Activated T-cell treated with anti-CD3 and anti-CD28 coated beads, Interleukin-2, amount 50 U/mL, for 24 hours (primary cell): ENCODE data around the gene SLC5A10.
"Not testable (repeated sequence)": the region's sequence is repeated elsewhere in the genome, so short reads cannot be mapped to it uniquely, and the experiment has no call there.

Experiments used
- DNase-seq: peaks from one replicate; pipeline ENCODE4 v3.0.0-alpha.2; 2020
- H3K27ac Mint-ChIP-seq: 2 replicates; pipeline ENCODE4 v1.8.0; 2020; ENCODE audit warnings: mild to moderate bottlenecking, mixed read lengths
- H3K27me3 Mint-ChIP-seq: 2 replicates; pipeline ENCODE4 v1.8.0; 2020; ENCODE audit warnings: mixed read lengths
- H3K36me3 Mint-ChIP-seq: 2 replicates; pipeline ENCODE4 v1.8.0; 2020; ENCODE audit warnings: low read depth, mixed read lengths
- H3K4me1 Mint-ChIP-seq: 2 replicates; pipeline ENCODE4 v1.8.0; 2020; ENCODE audit warnings: low read depth, mixed read lengths
- H3K4me3 Mint-ChIP-seq: 2 replicates; pipeline ENCODE4 v1.8.0; 2020; ENCODE audit warnings: mild to moderate bottlenecking, moderate library complexity, mixed read lengths
- H3K9me3 Mint-ChIP-seq: 2 replicates; pipeline ENCODE4 v1.8.0; 2020; ENCODE audit warnings: mixed read lengths

SLC5A10 gene

DNA sequence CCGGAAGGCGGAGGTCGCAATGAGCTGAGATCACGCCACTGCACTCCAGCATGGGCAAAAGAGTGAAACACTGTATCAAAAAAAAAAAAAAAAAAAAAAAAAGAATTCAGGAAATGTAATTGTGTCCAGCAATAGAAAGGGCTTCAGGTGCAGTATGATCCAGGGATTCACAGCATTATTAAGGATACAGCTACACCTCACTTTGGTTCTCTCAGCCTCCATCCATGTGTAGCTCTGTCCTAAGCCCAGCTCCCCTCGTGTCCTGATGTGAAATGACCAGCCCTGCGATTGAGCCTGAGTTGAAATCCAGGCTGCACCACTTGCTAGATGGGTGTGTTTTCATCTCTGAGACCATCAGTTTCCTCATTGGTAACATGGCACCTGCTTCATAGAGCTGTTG, 3.0 kb downstream of the SLC5A10 start:
- no peaks in the 10 kb centered on the region for H3K36me3 Mint-ChIP-seq
- H3K27me3 Mint-ChIP-seq, result no peaks in the 10 kb centered on the region
- peaks cover 23% of the 10 kb centered on the region for H3K4me1 Mint-ChIP-seq
- no peak for DNase-seq
- H3K9me3 Mint-ChIP-seq, result no peaks in the 10 kb centered on the region
- H3K4me3 Mint-ChIP-seq, result no peak overlapping the region
- peak overlapping the region; percentile 30 for H3K27ac Mint-ChIP-seq

DNA sequence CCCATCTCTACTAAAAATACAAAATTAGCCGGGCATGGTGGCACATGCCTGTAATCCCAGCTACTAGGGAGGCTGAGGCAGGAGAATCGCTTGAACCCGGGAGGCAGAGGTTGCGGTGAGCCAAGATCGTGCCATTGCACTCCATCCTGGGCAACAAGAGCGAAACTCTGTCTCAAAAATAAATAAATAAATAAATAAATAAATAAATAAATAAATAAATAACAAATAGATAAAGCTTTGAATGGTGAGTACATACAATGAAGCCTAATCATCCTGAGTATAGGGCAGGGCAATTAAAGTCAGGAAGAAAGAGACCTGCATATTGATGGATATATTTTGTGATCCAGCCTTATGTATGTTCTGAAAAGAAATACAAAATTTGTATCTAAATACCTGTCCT, 4.1 kb downstream of the SLC5A10 start:
- not testable (repeated sequence) for H3K27me3 Mint-ChIP-seq, DNase-seq, H3K27ac Mint-ChIP-seq, H3K4me3 Mint-ChIP-seq, H3K36me3 Mint-ChIP-seq, H3K9me3 Mint-ChIP-seq
- peaks cover 30% of the 10 kb centered on the region for H3K4me1 Mint-ChIP-seq

DNA sequence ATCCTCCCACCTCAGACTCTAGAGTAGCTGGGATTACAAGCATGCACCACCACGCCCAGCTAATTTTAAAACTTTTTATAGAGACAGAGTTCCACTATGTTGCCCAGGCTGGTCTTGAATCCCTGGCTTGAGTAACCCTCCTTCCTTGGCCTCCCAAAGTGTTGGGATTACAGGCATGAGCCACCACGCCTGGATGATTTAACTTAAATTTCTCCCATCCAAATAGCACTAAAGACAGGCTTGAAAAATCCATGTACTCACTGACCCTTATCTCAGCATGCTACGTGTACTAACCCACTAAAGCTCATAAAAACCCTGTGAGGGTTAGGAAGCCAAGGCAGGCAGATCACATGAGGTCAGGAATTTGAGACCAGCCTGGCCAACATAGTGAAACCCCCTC, 4.6 kb downstream of the SLC5A10 start:
- no peaks in the 10 kb centered on the region for H3K9me3 Mint-ChIP-seq
- H3K4me1 Mint-ChIP-seq, result peaks cover 33% of the 10 kb centered on the region
- no peaks in the 10 kb centered on the region for H3K27me3 Mint-ChIP-seq
- DNase-seq, result no peak
- no peak overlapping the region for H3K4me3 Mint-ChIP-seq
- H3K36me3 Mint-ChIP-seq, result no peaks in the 10 kb centered on the region
- no peak overlapping the region for H3K27ac Mint-ChIP-seq

DNA sequence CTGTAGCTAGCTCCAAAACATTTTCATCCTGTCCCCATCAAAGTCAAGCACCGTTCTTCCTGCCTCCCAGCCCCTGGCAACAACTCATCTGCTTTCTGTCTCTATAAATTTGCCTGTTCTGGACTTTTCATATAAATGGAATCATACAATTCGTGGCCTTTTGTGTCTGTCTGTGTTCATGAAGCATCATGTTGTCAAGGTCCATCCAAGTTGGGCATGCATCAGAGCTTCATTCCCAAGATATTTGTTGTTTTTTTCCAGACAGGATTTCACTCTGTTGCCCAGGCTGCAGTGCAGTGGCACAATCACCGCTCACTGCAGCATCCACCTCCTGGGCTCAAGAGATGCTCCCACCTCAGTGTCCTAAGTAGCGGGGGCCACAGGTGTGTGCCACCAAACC, 5.9 kb downstream of the SLC5A10 start:
- Mint-ChIP-seq H3K4me3 (no peak overlapping the region), H3K27me3 (no peaks in the 10 kb centered on the region), H3K36me3 (no peaks in the 10 kb centered on the region), H3K27ac (no peak overlapping the region), H3K4me1 (peaks cover 41% of the 10 kb centered on the region), H3K9me3 (no peaks in the 10 kb centered on the region)
- DNase-seq, result no peak

DNA sequence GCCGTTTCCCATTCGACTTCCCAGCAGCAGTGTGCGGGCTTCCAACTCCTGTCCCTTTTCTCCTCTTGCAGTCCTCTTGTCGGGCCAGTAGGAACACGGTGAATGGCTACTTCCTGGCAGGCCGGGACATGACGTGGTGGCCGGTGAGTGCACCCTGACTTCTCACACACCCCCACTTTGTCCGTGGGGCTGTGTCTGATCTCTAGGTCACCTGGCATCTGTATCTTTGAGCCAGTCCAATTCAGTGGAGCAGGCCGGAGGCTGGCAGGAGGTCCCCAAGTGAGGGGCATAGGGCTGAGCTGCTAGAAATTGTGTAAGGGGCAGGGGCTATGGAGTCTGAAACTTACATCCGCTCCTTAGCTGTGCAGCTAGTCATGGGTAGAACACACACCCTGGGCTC, 6.6 kb downstream of the SLC5A10 start:
- H3K4me3 Mint-ChIP-seq, result no peak overlapping the region
- DNase-seq, result no peak
- H3K27ac Mint-ChIP-seq, result no peak overlapping the region
- H3K36me3 Mint-ChIP-seq, result no peaks in the 10 kb centered on the region
- no peaks in the 10 kb centered on the region for H3K27me3 Mint-ChIP-seq
- no peaks in the 10 kb centered on the region for H3K9me3 Mint-ChIP-seq
- peaks cover 43% of the 10 kb centered on the region for H3K4me1 Mint-ChIP-seq

DNA sequence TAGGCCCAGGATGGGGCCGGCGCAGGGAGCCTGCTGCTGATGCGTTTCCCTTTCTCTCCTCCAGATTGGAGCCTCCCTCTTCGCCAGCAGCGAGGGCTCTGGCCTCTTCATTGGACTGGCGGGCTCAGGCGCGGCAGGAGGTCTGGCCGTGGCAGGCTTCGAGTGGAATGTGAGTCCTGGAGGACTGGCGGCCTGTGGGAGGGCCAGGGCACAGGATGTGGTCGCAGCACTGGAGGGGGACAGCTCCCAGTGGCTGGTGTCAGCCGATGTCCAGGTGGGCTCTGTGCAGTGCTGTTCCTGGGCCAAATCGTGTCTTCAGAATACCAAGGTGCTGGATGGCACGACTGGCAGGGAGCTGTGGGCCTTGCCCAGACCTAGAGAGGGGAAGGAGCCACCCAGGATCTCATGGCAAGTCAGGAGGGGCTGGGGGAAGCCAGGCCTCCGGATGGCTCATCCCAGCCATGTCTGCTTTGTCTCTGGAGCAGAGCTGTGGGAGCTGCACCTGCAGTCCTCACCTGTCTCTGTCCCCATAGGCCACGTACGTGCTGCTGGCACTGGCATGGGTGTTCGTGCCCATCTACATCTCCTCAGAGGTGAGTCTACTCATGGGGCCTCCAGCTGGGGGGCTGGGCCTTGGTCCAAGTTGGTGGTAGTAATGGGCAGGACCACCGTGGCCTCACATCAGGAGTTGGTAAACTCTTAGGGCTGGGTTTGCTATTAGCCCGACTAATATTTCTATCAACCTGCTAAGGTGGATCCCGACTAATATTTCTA, 7.3 kb downstream of the SLC5A10 start:
- no peaks in the 10 kb centered on the region for H3K27me3 Mint-ChIP-seq
- no peak overlapping the region for H3K27ac Mint-ChIP-seq
- no peak for DNase-seq
- no peaks in the 10 kb centered on the region for H3K9me3 Mint-ChIP-seq
- no peak overlapping the region for H3K4me3 Mint-ChIP-seq
- H3K4me1 Mint-ChIP-seq, result peaks cover 38% of the 10 kb centered on the region
- H3K36me3 Mint-ChIP-seq, result no peaks in the 10 kb centered on the region

DNA sequence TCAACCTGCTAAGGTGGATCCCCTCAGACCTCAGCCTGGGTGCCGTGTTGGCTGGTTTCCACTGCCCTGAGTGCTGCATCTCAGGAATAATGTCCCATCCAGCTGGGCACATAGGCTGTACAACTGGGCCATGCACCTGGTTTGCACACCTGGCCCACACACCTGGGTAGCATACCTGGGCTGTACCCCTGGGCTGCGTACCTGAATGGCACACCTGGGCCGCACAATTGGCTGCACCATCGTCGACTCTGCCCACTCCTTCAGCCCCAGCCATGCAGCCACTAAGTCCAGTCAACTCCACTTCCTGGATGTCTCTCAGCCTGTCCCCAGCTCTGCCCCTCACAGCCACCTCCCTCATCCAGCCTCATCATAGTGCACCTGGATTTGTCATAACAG, 7.9 kb downstream of the SLC5A10 start:
- Mint-ChIP-seq H3K9me3 (no peaks in the 10 kb centered on the region), H3K27ac (no peak overlapping the region), H3K36me3 (no peaks in the 10 kb centered on the region), H3K27me3 (no peaks in the 10 kb centered on the region), H3K4me1 (peaks cover 35% of the 10 kb centered on the region), H3K4me3 (no peak overlapping the region)
- no peak for DNase-seq

DNA sequence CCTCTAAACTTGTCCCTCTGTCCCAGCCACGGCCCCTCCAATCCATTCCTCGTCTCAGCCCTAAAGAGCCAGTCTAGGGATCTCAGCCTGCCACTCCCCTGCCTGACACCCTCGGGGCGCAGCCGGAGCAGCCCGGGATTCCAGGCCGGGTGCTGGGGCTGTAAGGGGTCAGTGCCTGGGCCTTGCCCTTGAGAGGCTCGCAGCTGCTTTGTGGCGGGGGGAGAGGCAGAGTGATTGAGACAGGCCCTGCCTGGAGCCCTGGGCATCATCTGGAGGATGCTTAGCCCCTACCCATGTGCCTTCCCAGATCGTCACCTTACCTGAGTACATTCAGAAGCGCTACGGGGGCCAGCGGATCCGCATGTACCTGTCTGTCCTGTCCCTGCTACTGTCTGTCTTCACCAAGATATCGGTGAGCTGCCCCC, 8.3 kb downstream of the SLC5A10 start:
- peaks cover 32% of the 10 kb centered on the region for H3K4me1 Mint-ChIP-seq
- H3K27me3 Mint-ChIP-seq, result no peaks in the 10 kb centered on the region

DNA sequence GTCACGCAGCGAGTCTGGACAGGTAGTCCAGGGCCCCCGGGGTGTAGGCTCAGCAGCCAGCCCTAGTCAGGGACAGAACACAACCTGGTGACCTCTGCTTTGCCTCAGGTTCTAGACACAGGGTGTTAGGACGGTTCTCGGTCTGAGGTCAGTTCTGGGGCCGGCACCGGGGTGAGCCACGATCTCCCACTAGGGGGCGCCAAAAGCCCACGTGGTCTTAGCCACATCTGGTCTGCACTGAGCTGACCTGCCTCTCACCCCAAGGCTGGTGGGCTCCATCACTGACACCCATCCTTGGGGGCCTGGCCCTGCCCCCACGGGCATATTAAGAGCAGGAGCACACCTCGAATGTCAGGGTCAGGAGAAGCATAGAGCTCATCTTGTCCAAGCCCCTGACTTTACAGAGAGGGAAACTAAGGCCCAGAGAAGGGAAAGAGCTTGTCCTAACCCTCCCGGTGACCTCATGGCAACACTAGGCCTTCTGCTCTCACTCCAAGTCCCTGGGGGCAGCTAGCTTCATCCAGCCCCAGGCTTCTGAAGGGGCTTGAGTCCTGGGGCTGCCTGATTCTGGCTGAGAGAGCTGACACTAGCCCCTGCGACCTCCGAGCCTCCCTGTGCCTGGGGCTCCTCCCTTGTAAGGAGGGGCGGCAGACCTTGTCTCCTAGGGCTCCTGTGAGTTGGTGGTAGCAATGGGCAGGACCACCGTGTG, 9.0 kb downstream of the SLC5A10 start:
- Mint-ChIP-seq H3K36me3 (no peaks in the 10 kb centered on the region), H3K4me3 (no peak overlapping the region), H3K27me3 (no peaks in the 10 kb centered on the region), H3K9me3 (no peaks in the 10 kb centered on the region), H3K4me1 (peaks cover 26% of the 10 kb centered on the region), H3K27ac (no peak overlapping the region)
- peak; percentile 90 for DNase-seq

More for the DNA sequence above, 8.3 kb downstream of the SLC5A10 start:
- Mint-ChIP-seq H3K4me3 (no peak overlapping the region), H3K9me3 (no peaks in the 10 kb centered on the region), H3K36me3 (no peaks in the 10 kb centered on the region), H3K27ac (no peak overlapping the region)
- DNase-seq, result no peak

DNA sequence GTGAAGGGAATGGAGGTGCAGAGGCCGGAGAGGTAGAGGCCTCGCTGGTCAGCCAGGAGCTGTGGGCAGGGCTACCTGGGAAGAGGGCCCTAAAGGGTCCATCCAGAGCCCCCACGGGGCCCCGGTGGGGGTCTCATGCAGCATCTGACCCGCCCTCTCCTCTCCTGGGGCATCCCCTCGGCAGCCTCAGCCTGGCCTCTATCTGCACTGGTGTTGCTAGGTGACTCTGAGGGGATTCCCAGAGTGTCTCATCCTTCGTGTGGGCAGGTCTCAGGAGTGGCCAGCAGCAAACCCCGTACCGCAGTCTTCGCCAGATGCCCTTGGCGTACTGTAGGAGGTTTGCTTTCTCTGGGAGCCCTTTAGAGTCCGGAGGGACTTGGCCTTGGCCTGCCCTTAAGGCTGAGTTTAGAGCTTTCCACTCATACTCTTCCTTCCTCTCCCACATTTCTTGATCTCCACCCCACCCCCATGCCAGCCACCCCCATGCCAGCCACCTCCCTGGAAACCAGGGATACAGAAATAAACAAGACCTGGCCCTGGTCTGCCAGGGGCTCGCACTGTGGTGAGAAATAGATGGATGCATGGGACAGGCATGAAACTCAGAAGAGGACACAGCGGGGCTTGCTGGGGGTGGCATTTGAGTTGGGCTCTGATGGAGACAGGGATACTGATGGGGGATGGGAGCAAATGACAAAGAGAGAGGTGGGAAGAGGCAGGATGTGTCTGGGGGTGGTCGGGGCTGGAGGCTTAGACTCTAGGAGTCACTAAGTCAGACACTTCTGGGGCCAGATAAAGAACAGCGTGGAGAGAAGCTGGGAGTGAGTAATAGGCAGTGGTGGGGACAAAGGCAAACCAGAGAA, 9.9 kb downstream of the SLC5A10 start:
- H3K4me1 Mint-ChIP-seq, result peaks cover 26% of the 10 kb centered on the region
- DNase-seq, result no peak
- no peak overlapping the region for H3K4me3 Mint-ChIP-seq
- H3K27ac Mint-ChIP-seq, result peak overlapping the region; percentile 16
- no peaks in the 10 kb centered on the region for H3K27me3 Mint-ChIP-seq
- no peaks in the 10 kb centered on the region for H3K36me3 Mint-ChIP-seq
- no peaks in the 10 kb centered on the region for H3K9me3 Mint-ChIP-seq

DNA sequence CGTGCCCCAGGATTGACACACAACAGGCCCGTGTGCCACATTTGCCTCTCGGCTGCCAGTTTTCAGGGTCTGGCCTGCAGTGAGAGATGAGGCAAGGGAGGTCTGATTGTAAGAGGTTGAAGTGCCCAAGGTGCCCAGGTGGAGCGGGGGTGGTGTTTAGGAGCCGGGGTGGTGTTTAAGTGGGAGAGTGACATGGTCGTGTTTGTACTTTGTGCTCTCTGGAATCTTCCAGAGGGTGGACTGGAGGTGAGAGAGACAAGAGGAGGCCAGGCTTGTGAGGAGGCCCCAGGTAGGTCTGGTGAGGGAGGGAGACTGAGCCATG, 10.5 kb downstream of the SLC5A10 start:
- Mint-ChIP-seq H3K27ac (peak overlapping the region; percentile 29), H3K27me3 (no peaks in the 10 kb centered on the region), H3K36me3 (no peaks in the 10 kb centered on the region), H3K4me1 (peaks cover 26% of the 10 kb centered on the region), H3K4me3 (no peak overlapping the region), H3K9me3 (no peaks in the 10 kb centered on the region)
- DNase-seq, result no peak

DNA sequence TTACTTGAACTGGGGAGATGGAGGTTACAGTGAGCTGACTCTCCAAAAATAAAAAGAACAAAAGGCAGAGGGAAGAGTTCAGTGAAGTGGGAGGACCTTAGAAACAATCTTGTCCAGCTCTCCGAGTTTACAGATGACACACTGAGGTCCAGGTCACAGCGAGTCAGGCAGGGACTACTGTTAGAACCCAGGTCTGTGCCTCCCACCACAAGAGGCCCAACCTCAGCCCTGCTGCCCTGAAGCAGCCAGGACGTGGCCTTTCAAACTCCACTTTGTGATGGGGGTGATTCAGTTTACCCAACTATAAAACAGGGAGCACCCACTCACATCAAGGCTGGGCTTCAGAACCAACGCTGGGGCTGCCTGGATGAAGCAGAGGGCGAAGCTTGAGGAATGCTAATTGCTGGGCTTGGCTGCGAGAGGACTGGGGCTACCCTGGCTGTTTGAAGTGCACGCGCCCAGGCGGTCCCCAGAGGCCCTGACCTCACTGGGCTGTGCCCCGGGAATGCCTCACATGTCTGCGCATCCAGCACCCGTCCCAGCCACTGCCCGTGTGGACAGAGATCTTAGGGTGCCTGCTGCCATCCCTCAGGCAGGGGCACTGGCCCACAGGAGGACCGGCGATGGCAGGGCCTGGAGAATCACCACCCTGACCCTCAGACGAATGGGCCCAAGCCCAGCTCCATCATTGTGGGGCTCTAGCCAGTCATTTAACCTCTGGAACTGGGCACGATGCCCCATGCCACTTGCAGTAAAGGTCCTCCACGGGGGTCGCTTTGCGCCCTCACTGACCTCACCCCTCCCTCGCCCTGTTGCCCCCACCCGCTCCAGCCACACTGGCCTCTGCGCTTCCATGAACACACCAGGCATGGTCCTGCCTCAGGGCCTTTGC, 11.4 kb downstream of the SLC5A10 start:
- Mint-ChIP-seq H3K36me3 (no peaks in the 10 kb centered on the region), H3K4me3 (no peak overlapping the region), H3K27me3 (no peaks in the 10 kb centered on the region), H3K4me1 (peaks cover 24% of the 10 kb centered on the region), H3K9me3 (no peaks in the 10 kb centered on the region), H3K27ac (no peak overlapping the region)
- DNase-seq, result no peak

DNA sequence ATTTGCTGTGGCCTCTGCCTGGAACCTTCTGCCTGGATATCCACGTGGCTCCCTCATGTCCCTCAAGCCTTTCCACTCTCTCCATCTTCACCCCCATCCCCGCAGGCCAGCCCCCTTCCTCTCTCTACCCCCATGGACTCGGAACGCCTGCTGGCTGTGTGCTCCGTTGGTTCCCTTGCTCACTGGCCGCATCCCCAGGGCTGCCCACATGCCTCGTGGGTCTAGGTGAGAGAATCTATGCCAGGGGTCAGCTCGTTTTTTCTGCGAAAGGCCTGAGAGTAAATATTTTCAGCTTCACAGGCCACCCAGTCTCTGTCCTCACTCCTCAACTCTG, 12.0 kb downstream of the SLC5A10 start:
- peaks cover 26% of the 10 kb centered on the region for H3K4me1 Mint-ChIP-seq
- H3K27me3 Mint-ChIP-seq, result no peaks in the 10 kb centered on the region

DNA sequence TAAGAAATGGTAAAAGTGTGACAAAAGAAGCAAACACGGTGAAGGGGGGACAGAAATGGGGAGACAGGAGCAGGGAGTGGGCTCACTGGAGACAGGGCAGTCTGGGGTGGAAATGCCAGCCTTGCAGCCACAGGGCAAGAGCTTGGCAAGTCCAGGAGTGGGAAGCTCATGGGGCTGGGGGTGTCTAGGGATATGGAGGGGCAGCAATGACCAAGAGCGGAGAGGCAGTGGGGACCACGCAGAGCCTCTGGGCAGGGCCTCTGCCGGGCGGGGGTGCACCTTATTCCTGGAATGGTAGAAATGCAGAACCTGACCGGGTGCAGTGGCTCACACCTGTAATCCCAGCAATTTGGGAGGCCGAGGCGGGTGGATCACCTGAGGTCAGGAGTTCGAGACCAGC, 12.6 kb downstream of the SLC5A10 start:
- Mint-ChIP-seq H3K4me3 (no peak overlapping the region), H3K27ac (no peak overlapping the region), H3K9me3 (no peaks in the 10 kb centered on the region), H3K4me1 (peaks cover 30% of the 10 kb centered on the region), H3K36me3 (peaks cover 4% of the 10 kb centered on the region), H3K27me3 (no peaks in the 10 kb centered on the region)
- no peak for DNase-seq

More for the DNA sequence above, 12.0 kb downstream of the SLC5A10 start:
- Mint-ChIP-seq H3K27ac (no peak overlapping the region), H3K9me3 (no peaks in the 10 kb centered on the region), H3K36me3 (no peaks in the 10 kb centered on the region), H3K4me3 (no peak overlapping the region)
- no peak for DNase-seq
